HEK293 (cell line): ENCODE measurements around the gene KCNQ1.

Experiments
- CTCF ChIA-PET: fragments of 350-600 bp; formaldehyde crosslinking; extraction: SDS; loops from one replicate; lab custom pipeline; 2021; ENCODE audit warnings: antibody characterized with exemption; lab: Yijun Ruan, JAX
- POLR2A ChIA-PET: fragments of 300-600 bp; formaldehyde crosslinking; extraction: SDS; loops from one replicate; lab custom pipeline; 2020; ENCODE audit warnings: antibody characterized with exemption, inconsistent platforms; lab: Yijun Ruan, JAX
- H3K27ac ChIP-seq: fragments of 200-500 bp; sonication (Bioruptor generic); 2 replicates; pipeline ENCODE4 v1.5.1; 2014; ENCODE audit warnings: low read depth, low read length, control low read depth, inconsistent platforms; ENCODE audit errors: extremely low read depth
- H3K36me3 ChIP-seq, 2 experiments: fragments of 200-500 bp in 1 of 2; sonication (Bioruptor generic) in 1 of 2; 1 replicate in 1 of 2; 2 replicates in 1 of 2; pipeline ENCODE4 v1.5.1; 2014 to 2017; ENCODE audit warnings: inconsistent platforms in 2 of 2, low read length in 2 of 2; ENCODE audit not compliant: control insufficient read depth in 2 of 2, insufficient read depth in 1 of 2
- H3K4me1 ChIP-seq: fragments of 200-500 bp; sonication (Bioruptor generic); 2 replicates; pipeline ENCODE4 v1.5.1; 2014; ENCODE audit warnings: mild to moderate bottlenecking, low read length, inconsistent platforms; ENCODE audit not compliant: control insufficient read depth, insufficient read depth
- H3K4me3 ChIP-seq: 2 replicates; pipeline ENCODE4 v1.5.1; 2011; ENCODE audit warnings: low read depth, mild to moderate bottlenecking, control low read depth, low read length, moderate library complexity
- H3K9me3 ChIP-seq: fragments of 200-500 bp; sonication (Bioruptor generic); 2 replicates; pipeline ENCODE4 v1.5.1; 2014; ENCODE audit warnings: low read depth, low read length, inconsistent platforms; ENCODE audit not compliant: control insufficient read depth, insufficient read depth
- BCL11B ChIP-seq: fragments of 450-650 bp; formaldehyde crosslinking; IDR thresholded peaks from 2 replicates; pipeline ENCODE4 v1.5.1; 2016; ENCODE audit warnings: low read depth, missing biosample characterization, missing genetic modification characterization
- BCL6B ChIP-seq: fragments of 450-650 bp; formaldehyde crosslinking; IDR thresholded peaks from 2 replicates; pipeline ENCODE4 v1.5.1; 2017; ENCODE audit warnings: missing biosample characterization, missing genetic modification characterization
- CTCF ChIP-seq: fragments of 450-650 bp; formaldehyde crosslinking; IDR thresholded peaks from 2 replicates; pipeline ENCODE4 v1.5.1; 2016; ENCODE audit warnings: missing biosample characterization, missing genetic modification characterization
- FEZF1 ChIP-seq: fragments of 450-650 bp; formaldehyde crosslinking; IDR thresholded peaks from 2 replicates; pipeline ENCODE4 v1.5.1; 2016; ENCODE audit warnings: missing biosample characterization, missing genetic modification characterization
- PATZ1 ChIP-seq: fragments of 450-650 bp; formaldehyde crosslinking; IDR thresholded peaks from 2 replicates; pipeline ENCODE4 v1.5.1; 2016; ENCODE audit warnings: missing biosample characterization, missing genetic modification characterization
- WT1 ChIP-seq: fragments of 450-650 bp; formaldehyde crosslinking; IDR thresholded peaks from 2 replicates; pipeline ENCODE4 v1.5.1; 2016; ENCODE audit warnings: missing biosample characterization, missing genetic modification characterization
- ZBTB48 ChIP-seq: fragments of 450-650 bp; formaldehyde crosslinking; IDR thresholded peaks from 2 replicates; pipeline ENCODE4 v1.5.1; 2016; ENCODE audit warnings: missing biosample characterization, missing genetic modification characterization
- ZBTB7A ChIP-seq: fragments of 450-650 bp; formaldehyde crosslinking; IDR thresholded peaks from 2 replicates; pipeline ENCODE4 v1.5.1; 2016; ENCODE audit warnings: low read depth, missing biosample characterization, missing genetic modification characterization
- ZEB2 ChIP-seq: fragments of 450-650 bp; formaldehyde crosslinking; IDR thresholded peaks from 2 replicates; pipeline ENCODE4 v1.5.1; 2016; ENCODE audit warnings: missing biosample characterization, missing genetic modification characterization
- ZNF133 ChIP-seq: fragments of 450-650 bp; formaldehyde crosslinking; IDR thresholded peaks from 2 replicates; pipeline ENCODE4 v1.5.1; 2016; ENCODE audit warnings: missing biosample characterization, missing genetic modification characterization
- ZNF274 ChIP-seq, 2 experiments: fragments of 200-500 bp in 1 of 2; fragments of 450-650 bp in 1 of 2; sonication (Bioruptor generic) in 1 of 2; formaldehyde crosslinking in 1 of 2; IDR thresholded peaks; 2 replicates each; pipeline versions ENCODE4 v1.5.1 to v1.6.1; 2014 to 2016; ENCODE audit warnings: borderline replicate concordance in 1 of 2, inconsistent platforms in 1 of 2, low read length in 1 of 2, missing biosample characterization in 1 of 2, missing genetic modification characterization in 1 of 2
- ZNF302 ChIP-seq: fragments of 450-650 bp; formaldehyde crosslinking; IDR thresholded peaks from 2 replicates; pipeline ENCODE4 v1.5.1; 2016; ENCODE audit warnings: missing biosample characterization, missing genetic modification characterization, low read depth
- ZNF335 ChIP-seq: fragments of 450-650 bp; formaldehyde crosslinking; conservative IDR thresholded peaks from 2 replicates; pipeline ENCODE4 v1.5.1; 2016; ENCODE audit warnings: missing biosample characterization, missing genetic modification characterization
- ZNF350 ChIP-seq: fragments of 450-650 bp; formaldehyde crosslinking; IDR thresholded peaks from 2 replicates; pipeline ENCODE4 v1.5.0; 2017; ENCODE audit warnings: missing biosample characterization, mild to moderate bottlenecking, missing genetic modification characterization
- ZNF416 ChIP-seq: fragments of 450-650 bp; formaldehyde crosslinking; IDR thresholded peaks from 2 replicates; pipeline ENCODE4 v1.5.1; 2016; ENCODE audit warnings: missing biosample characterization, missing genetic modification characterization
- ZNF473 ChIP-seq: fragments of 450-650 bp; formaldehyde crosslinking; IDR thresholded peaks from 2 replicates; pipeline ENCODE4 v1.5.1; 2017; ENCODE audit warnings: missing biosample characterization, missing genetic modification characterization
- ZNF560 ChIP-seq: fragments of 450-650 bp; formaldehyde crosslinking; IDR thresholded peaks from 2 replicates; pipeline ENCODE4 v1.5.1; 2017; ENCODE audit warnings: missing biosample characterization, missing genetic modification characterization, borderline replicate concordance
- ZNF624 ChIP-seq: fragments of 450-650 bp; formaldehyde crosslinking; IDR thresholded peaks from 2 replicates; pipeline ENCODE4 v1.5.1; 2017; ENCODE audit warnings: missing biosample characterization, missing genetic modification characterization
- ZNF707 ChIP-seq: fragments of 450-650 bp; formaldehyde crosslinking; IDR thresholded peaks from 2 replicates; pipeline ENCODE4 v1.5.1; 2016; ENCODE audit warnings: missing biosample characterization, missing genetic modification characterization
- ZNF76 ChIP-seq: fragments of 450-650 bp; formaldehyde crosslinking; IDR thresholded peaks from 2 replicates; pipeline ENCODE4; 2016; ENCODE audit warnings: low read depth, missing biosample characterization, missing genetic modification characterization, borderline replicate concordance
- ZNF768 ChIP-seq: fragments of 450-650 bp; formaldehyde crosslinking; IDR thresholded peaks from 2 replicates; pipeline ENCODE4 v1.5.1; 2018; ENCODE audit warnings: missing biosample characterization, mild to moderate bottlenecking, missing genetic modification characterization
- TF ChIP-seq, protein P1 (sequence below): fragments of 450-650 bp; formaldehyde crosslinking; IDR thresholded peaks from 2 replicates; pipeline ENCODE4 v1.5.1; 2017; ENCODE audit warnings: missing biosample characterization, missing genetic modification characterization
- TF ChIP-seq, protein P2 (sequence below): fragments of 450-650 bp; formaldehyde crosslinking; IDR thresholded peaks from 2 replicates; pipeline ENCODE4 v1.5.1; 2016; ENCODE audit warnings: missing biosample characterization, missing genetic modification characterization

Gene KCNQ1

GRCh38 chr11:2424811-2425495 is 19.9 kb upstream of the KCNQ1 start:
- H3K27ac ChIP-seq, result no peak overlapping the region
- CTCF ChIA-PET, result interaction anchor here (0.6 to 11.2 kb wide), 3 partner anchors 106 to 436 kb away, joined by 3 to 297 read pairs (median 208); partner anchors contain the start of genes C11orf21 and TSPAN32
- POLR2A ChIA-PET, result no interaction called here

DNA sequence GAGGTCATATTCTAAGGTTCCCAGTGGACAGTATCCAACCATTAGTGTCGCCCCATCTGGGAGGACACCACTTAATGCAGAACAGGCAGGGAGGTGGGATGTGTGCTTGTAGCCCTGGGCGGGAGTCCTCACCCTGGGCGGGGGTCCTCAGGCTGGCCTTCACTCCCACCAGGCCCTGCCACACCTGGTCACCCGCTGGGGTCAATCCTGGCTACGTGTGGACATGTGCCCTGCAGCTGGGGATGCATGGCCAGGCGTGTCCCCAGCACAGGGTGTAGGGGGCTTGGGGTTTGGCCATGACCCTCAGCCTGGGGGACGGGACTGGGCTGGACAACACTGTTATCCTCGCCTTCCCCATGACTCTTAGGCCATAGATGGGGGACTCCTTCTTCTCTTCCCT is 19.3 kb upstream of the KCNQ1 start:
- POLR2A ChIA-PET, result no interaction called here

More at GRCh38 chr11:2424811-2425495, 19.9 kb upstream of the KCNQ1 start:
- Histone ChIP-seq H3K36me3 (no peaks in the 10 kb centered on the region), H3K4me3 (no peak overlapping the region), H3K9me3 (no peaks in the 10 kb centered on the region), H3K4me1 (no peaks in the 10 kb centered on the region)
- TF ChIP-seq ZNF707 (tag by site-specific recombination) (no peak), ZNF350 (tag by site-specific recombination) (no peak), WT1 (tag by site-specific recombination) (no peak), ZNF473 (tag by site-specific recombination) (no peak), ZEB2 (tag by site-specific recombination) (no peak), FEZF1 (tag by site-specific recombination) (no peak), ZNF302 (no peak), ZNF274 (IDR thresholded peaks at IDR 0.05; ENCODE audit: low read length) (no peak), ZNF274 (tag by site-specific recombination; IDR thresholded peaks at IDR 0.05; ENCODE audit: borderline replicate concordance) (no peak)
- TF ChIP-seq, protein P1, sequence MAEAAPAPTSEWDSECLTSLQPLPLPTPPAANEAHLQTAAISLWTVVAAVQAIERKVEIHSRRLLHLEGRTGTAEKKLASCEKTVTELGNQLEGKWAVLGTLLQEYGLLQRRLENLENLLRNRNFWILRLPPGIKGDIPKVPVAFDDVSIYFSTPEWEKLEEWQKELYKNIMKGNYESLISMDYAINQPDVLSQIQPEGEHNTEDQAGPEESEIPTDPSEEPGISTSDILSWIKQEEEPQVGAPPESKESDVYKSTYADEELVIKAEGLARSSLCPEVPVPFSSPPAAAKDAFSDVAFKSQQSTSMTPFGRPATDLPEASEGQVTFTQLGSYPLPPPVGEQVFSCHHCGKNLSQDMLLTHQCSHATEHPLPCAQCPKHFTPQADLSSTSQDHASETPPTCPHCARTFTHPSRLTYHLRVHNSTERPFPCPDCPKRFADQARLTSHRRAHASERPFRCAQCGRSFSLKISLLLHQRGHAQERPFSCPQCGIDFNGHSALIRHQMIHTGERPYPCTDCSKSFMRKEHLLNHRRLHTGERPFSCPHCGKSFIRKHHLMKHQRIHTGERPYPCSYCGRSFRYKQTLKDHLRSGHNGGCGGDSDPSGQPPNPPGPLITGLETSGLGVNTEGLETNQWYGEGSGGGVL (tag by site-specific recombination), result no peak
- TF ChIP-seq, protein P2, sequence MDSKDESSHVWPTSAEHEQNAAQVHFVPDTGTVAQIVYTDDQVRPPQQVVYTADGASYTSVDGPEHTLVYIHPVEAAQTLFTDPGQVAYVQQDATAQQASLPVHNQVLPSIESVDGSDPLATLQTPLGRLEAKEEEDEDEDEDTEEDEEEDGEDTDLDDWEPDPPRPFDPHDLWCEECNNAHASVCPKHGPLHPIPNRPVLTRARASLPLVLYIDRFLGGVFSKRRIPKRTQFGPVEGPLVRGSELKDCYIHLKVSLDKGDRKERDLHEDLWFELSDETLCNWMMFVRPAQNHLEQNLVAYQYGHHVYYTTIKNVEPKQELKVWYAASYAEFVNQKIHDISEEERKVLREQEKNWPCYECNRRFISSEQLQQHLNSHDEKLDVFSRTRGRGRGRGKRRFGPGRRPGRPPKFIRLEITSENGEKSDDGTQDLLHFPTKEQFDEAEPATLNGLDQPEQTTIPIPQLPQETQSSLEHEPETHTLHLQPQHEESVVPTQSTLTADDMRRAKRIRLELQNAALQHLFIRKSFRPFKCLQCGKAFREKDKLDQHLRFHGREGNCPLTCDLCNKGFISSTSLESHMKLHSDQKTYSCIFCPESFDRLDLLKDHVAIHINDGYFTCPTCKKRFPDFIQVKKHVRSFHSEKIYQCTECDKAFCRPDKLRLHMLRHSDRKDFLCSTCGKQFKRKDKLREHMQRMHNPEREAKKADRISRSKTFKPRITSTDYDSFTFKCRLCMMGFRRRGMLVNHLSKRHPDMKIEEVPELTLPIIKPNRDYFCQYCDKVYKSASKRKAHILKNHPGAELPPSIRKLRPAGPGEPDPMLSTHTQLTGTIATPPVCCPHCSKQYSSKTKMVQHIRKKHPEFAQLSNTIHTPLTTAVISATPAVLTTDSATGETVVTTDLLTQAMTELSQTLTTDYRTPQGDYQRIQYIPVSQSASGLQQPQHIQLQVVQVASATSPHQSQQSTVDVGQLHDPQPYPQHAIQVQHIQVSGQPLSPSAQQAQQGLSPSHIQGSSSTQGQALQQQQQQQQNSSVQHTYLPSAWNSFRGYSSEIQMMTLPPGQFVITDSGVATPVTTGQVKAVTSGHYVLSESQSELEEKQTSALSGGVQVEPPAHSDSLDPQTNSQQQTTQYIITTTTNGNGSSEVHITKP (tag by site-specific recombination), result no peak

More for the DNA sequence above, 19.3 kb upstream of the KCNQ1 start:
- H3K36me3 ChIP-seq, result no peaks in the 10 kb centered on the region
- TF ChIP-seq ZBTB7A (tag by site-specific recombination), result no peak
- no peak for TF ChIP-seq ZNF335 (tag by site-specific recombination)
- TF ChIP-seq ZBTB48 (tag by site-specific recombination), result no peak
- TF ChIP-seq ZNF133, result no peak
- TF ChIP-seq ZNF624 (tag by site-specific recombination), result no peak
- no peak for TF ChIP-seq CTCF
- TF ChIP-seq BCL6B, result no peak
- TF ChIP-seq ZNF76 (tag by site-specific recombination), result no peak
- no peak for TF ChIP-seq PATZ1 (tag by site-specific recombination)
- no peak for TF ChIP-seq ZNF768 (tag by site-specific recombination)
- no peak for TF ChIP-seq ZNF416 (tag by site-specific recombination)
- TF ChIP-seq BCL11B (tag by site-specific recombination), result no peak
- no peak for TF ChIP-seq ZNF560 (tag by site-specific recombination)
- TF ChIP-seq, all 188 proteins: peak for 0
- Histone ChIP-seq H3K9me3 (no peaks in the 10 kb centered on the region), H3K27ac (no peak overlapping the region), H3K4me3 (no peak overlapping the region), H3K4me1 (no peaks in the 10 kb centered on the region)
- CTCF ChIA-PET, result interaction anchor here (0.6 to 11.2 kb wide), 4 partner anchors 106 to 466 kb away, joined by 3 to 297 read pairs (median 106); partner anchors contain the start of genes C11orf21 and TSPAN32
